ENCODE data around the gene ACTL6B. TPM values are rescaled to one million over a fixed set of nuclear protein-coding genes. Genes with fewer than 3 reads are reported as not detected.

The ACTL6B gene
- total RNA-seq, 2 experiments from 2014 or later = not detected

DNA sequence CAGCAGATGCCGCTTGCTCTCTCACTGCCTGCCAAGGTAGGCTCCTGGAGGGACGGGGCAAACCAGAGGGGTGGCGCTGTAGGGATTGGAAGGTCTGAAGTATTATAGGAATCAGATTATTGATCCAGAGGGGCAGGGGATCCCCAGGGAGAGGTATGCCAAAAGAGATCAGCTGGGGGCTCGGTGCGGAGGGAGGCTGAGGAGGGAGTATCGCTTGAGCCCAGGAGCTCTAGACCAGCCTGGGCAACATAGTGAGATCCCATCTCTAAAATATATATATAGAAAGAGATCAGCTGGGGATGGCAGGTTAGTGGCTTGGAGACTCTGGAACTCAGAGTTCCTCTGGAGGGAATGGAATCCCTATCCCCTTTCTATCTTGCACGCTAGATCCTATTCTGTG lies 61.1 kb downstream of the ACTL6B start:
- Mint-ChIP-seq H3K9me3 (no peaks in the 10 kb centered on the region), H3K27me3 (peaks cover 4% of the 10 kb centered on the region), H3K36me3 (ENCODE audit: low read depth) (no peaks in the 10 kb centered on the region), H3K4me1 (ENCODE audit: low read depth) (peaks cover 3% of the 10 kb centered on the region), H3K4me3 (no peak overlapping the region), H3K27ac (no peak overlapping the region)
- DNase-seq (no peak), ATAC-seq (no peak)
- intact Hi-C loops (cut with micrococcal nuclease) = no loop called here
- ChIA-PET CTCF (interaction anchor here (1.6 kb wide), 1 partner anchor 96 kb away, joined by 4 read pairs; no protein-coding TSS in a partner anchor), POLR2A (interaction anchor here (0.9 to 1.4 kb wide), 2 partner anchors 10 to 22 kb away, joined by 3 read pairs; no protein-coding TSS in a partner anchor)
- TF ChIP-seq, protein P1, sequence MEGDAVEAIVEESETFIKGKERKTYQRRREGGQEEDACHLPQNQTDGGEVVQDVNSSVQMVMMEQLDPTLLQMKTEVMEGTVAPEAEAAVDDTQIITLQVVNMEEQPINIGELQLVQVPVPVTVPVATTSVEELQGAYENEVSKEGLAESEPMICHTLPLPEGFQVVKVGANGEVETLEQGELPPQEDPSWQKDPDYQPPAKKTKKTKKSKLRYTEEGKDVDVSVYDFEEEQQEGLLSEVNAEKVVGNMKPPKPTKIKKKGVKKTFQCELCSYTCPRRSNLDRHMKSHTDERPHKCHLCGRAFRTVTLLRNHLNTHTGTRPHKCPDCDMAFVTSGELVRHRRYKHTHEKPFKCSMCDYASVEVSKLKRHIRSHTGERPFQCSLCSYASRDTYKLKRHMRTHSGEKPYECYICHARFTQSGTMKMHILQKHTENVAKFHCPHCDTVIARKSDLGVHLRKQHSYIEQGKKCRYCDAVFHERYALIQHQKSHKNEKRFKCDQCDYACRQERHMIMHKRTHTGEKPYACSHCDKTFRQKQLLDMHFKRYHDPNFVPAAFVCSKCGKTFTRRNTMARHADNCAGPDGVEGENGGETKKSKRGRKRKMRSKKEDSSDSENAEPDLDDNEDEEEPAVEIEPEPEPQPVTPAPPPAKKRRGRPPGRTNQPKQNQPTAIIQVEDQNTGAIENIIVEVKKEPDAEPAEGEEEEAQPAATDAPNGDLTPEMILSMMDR (IDR thresholded peaks at IDR 0.05) = no peak

Other genes with a start within 250 kb of the ACTL6B start
- 1 to 10 TPM; 2.5 to 3.6 TPM for gene ZCWPW1, start 227.7 kb downstream of the ACTL6B start, total RNA-seq
- 10 to 100 TPM; 38.3 to 38.8 TPM for gene MEPCE, start 226.6 kb downstream of the ACTL6B start, total RNA-seq
- gene PPP1R35, start 220.0 kb downstream of the ACTL6B start, total RNA-seq = 10 to 100 TPM; 63.4 to 67.8 TPM
- 1 to 10 TPM; 3.7 to 4.6 TPM for gene SPACDR, start 192.2 kb downstream of the ACTL6B start, total RNA-seq
- gene TSC22D4, start 177.2 kb downstream of the ACTL6B start, total RNA-seq = 10 to 100 TPM; 92.6 to 94.2 TPM
- under 1 TPM; 0.32 to 0.38 TPM for gene NYAP1, start 172.5 kb downstream of the ACTL6B start, total RNA-seq
- 10 to 100 TPM; 45.6 to 45.8 TPM for gene AGFG2, start 117.2 kb downstream of the ACTL6B start, total RNA-seq
- gene SAP25, start 82.5 kb downstream of the ACTL6B start, total RNA-seq = 10 to 100 TPM in 1 of 2 experiments, 1 to 10 TPM in 1; 9.9 to 12.8 TPM
- gene LRCH4, start 70.3 kb downstream of the ACTL6B start, total RNA-seq = 10 to 100 TPM; 77.7 to 78.7 TPM
- gene FBXO24, start 70.1 kb downstream of the ACTL6B start, total RNA-seq = 1 to 10 TPM; 1.4 to 1.5 TPM
- 1 to 10 TPM; 3.9 to 4.6 TPM for gene PCOLCE, start 54.1 kb downstream of the ACTL6B start, total RNA-seq
- gene MOSPD3, start 43.9 kb downstream of the ACTL6B start, total RNA-seq = 10 to 100 TPM in 1 of 2 experiments, 1 to 10 TPM in 1; 9.6 to 10.5 TPM
- gene TFR2, start 14.9 kb downstream of the ACTL6B start, total RNA-seq = 10 to 100 TPM; 11.3 to 11.9 TPM
- gene GNB2, start 17.3 kb upstream of the ACTL6B start, total RNA-seq = 100 to 1,000 TPM; 192 TPM
- gene GIGYF1, start 37.8 kb upstream of the ACTL6B start, total RNA-seq = 10 to 100 TPM; 36.9 to 41.5 TPM
- gene POP7, start 49.7 kb upstream of the ACTL6B start, total RNA-seq = 10 to 100 TPM; 47.4 to 48.1 TPM
- not detected for gene EPO, start 64.0 kb upstream of the ACTL6B start, total RNA-seq
- not detected for gene ZAN, start 77.1 kb upstream of the ACTL6B start, total RNA-seq
- gene EPHB4, start 171.1 kb upstream of the ACTL6B start, total RNA-seq = 1 to 10 TPM; 4.8 to 5.8 TPM
- gene SLC12A9, start 196.3 kb upstream of the ACTL6B start, total RNA-seq = 10 to 100 TPM; 10.2 to 11.3 TPM
- gene TRIP6, start 210.9 kb upstream of the ACTL6B start, total RNA-seq = 10 to 100 TPM; 27.5 to 28.4 TPM
- 100 to 1,000 TPM; 211 to 239 TPM for gene SRRT, start 218.7 kb upstream of the ACTL6B start, total RNA-seq
- gene UFSP1, start 233.3 kb upstream of the ACTL6B start, total RNA-seq = 1 to 10 TPM; 2.1 to 2.2 TPM
- gene ACHE, start 239.4 kb upstream of the ACTL6B start, total RNA-seq = under 1 TPM in 1 of 2 experiments, not detected in 1; 0.25 TPM

All from activated CD8-positive, alpha-beta T cell treated with anti-CD3 and anti-CD28 coated beads for 36 hours (primary cell).